HG03354 (cell line): ENCODE results near the gene TPPP2.

Source experiments
- ATAC-seq: cut with Tn5 transposase; IDR thresholded peaks from one replicate; pipeline ENCODE4 v1.9.1; 2021; ENCODE audit warnings: mild to moderate bottlenecking; ENCODE audit not compliant: unreplicated experiment, poor library complexity, severe bottlenecking

Gene TPPP2

GRCh38 chr14:21055432-21056117 lies 25.6 kb downstream of the TPPP2 start:
- no peak for ATAC-seq

- no peak for ATAC-seq
Observed at GRCh38 chr14:21056520-21057163, 26.6 kb downstream of the TPPP2 start.

- no peak for ATAC-seq
Observed at GRCh38 chr14:21057803-21058675, 28.0 kb downstream of the TPPP2 start, which contains the start of gene RNASE8. Gene RNASE8, plus strand, starts transcription at chr14:21057822. Its CDS starts 71 bp downstream, at chr14:21057893.

- ATAC-seq: no peak
Observed at GRCh38 chr14:21058903-21059302, 28.9 kb downstream of the TPPP2 start.

GRCh38 chr14:21059842-21060613 lies 30.0 kb downstream of the TPPP2 start:
- ATAC-seq: no peak

- no peak for ATAC-seq
Observed at GRCh38 chr14:21060614-21061346, 30.8 kb downstream of the TPPP2 start.

- no peak for ATAC-seq
Observed at GRCh38 chr14:21061347-21061668, 31.3 kb downstream of the TPPP2 start.

- ATAC-seq: no peak
Observed at GRCh38 chr14:21063479-21063878, 33.5 kb downstream of the TPPP2 start.

- ATAC-seq: no peak
Observed at GRCh38 chr14:21066882-21067502, 37.0 kb downstream of the TPPP2 start.

GRCh38 chr14:21068521-21069387 lies 38.7 kb downstream of the TPPP2 start:
- ATAC-seq: no peak

- ATAC-seq: no peak
Observed at GRCh38 chr14:21069388-21070082, 39.5 kb downstream of the TPPP2 start.

- ATAC-seq: no peak
Observed at GRCh38 chr14:21070083-21070609, 40.1 kb downstream of the TPPP2 start, which contains the start of gene ARHGEF40. Gene ARHGEF40, plus strand, starts transcription at chr14:21070304. Its CDS starts 93 bp downstream, at chr14:21070397.

- peak; percentile 24 for ATAC-seq
Observed at GRCh38 chr14:21070610-21071224, 40.7 kb downstream of the TPPP2 start.

GRCh38 chr14:21071225-21072030 lies 41.4 kb downstream of the TPPP2 start:
- peak; percentile 73 for ATAC-seq

- no peak for ATAC-seq
Observed at GRCh38 chr14:21072031-21072473, 42.0 kb downstream of the TPPP2 start.
